Measurements from ENCODE around the gene TEAD1.

- TF ChIP-seq CTCF (IDR thresholded peaks at IDR 0.05 in 2 of 3, conservative IDR thresholded peaks at IDR 0.05 in 1 of 3; ENCODE audit: control insufficient read depth in 2 of 3, extremely low read depth in 1 of 3, insufficient read depth in 1 of 3, low read depth in 3 of 3, low read length in 3 of 3), result no peak
- no peak for TF ChIP-seq TAF1 (IDR thresholded peaks at IDR 0.05; ENCODE audit: borderline replicate concordance, low read depth, low read length)
- no peak for TF ChIP-seq RELB (IDR thresholded peaks at IDR 0.05; ENCODE audit: low read depth)
- TF ChIP-seq, protein P1, sequence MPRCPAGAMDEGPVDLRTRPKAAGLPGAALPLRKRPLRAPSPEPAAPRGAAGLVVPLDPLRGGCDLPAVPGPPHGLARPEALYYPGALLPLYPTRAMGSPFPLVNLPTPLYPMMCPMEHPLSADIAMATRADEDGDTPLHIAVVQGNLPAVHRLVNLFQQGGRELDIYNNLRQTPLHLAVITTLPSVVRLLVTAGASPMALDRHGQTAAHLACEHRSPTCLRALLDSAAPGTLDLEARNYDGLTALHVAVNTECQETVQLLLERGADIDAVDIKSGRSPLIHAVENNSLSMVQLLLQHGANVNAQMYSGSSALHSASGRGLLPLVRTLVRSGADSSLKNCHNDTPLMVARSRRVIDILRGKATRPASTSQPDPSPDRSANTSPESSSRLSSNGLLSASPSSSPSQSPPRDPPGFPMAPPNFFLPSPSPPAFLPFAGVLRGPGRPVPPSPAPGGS (IDR thresholded peaks at IDR 0.05; ENCODE audit: borderline replicate concordance, insufficient read depth, low read depth, low read length, poor library complexity, severe bottlenecking), result no peak
- TF ChIP-seq MTA3 (IDR thresholded peaks at IDR 0.05; ENCODE audit: borderline replicate concordance, low read length), result no peak
- no peak for TF ChIP-seq GATAD2B (conservative IDR thresholded peaks at IDR 0.05; ENCODE audit: low read depth)
- TF ChIP-seq KDM1A (IDR thresholded peaks at IDR 0.05; ENCODE audit: borderline replicate concordance), result no peak
- no peak for TF ChIP-seq MXI1 (IDR thresholded peaks at IDR 0.05; ENCODE audit: low read depth, low read length)
- TF ChIP-seq CEBPB (IDR thresholded peaks at IDR 0.05; ENCODE audit: borderline replicate concordance in 1 of 2, low read depth in 2 of 2, low read length in 2 of 2), result no peak
- TF ChIP-seq TCF12 (IDR thresholded peaks at IDR 0.05; ENCODE audit: low read depth, low read length), result no peak
- TF ChIP-seq CHD1 (IDR thresholded peaks at IDR 0.05; ENCODE audit: low read depth, low read length), result no peak
- TF ChIP-seq HDAC6 (IDR thresholded peaks at IDR 0.05; ENCODE audit: unreplicated experiment), result no peak
- TF ChIP-seq POLR2A (IDR thresholded peaks at IDR 0.05; ENCODE audit: low read depth, low read length), result no peak
Observed at GRCh38 chr11:12629601-12630313, 44.5 kb upstream of the TEAD1 start.
